Left renal pelvis (tissue), 4 donors: ENCODE data around the gene PPID. TPM values are rescaled to one million over a fixed set of nuclear protein-coding genes. Genes with fewer than 3 reads are reported as not detected.
A peak's percentile ranks its signal among the peaks of the same experiment; 100 is the strongest.
"Not testable (repeated sequence)": the region's sequence is repeated elsewhere in the genome, so short reads cannot be mapped to it uniquely, and the experiment has no call there.

Experiments used
- DNase-seq, 4 donors: peaks; one replicate each; pipeline ENCODE4 v3.0.0-alpha.2; 2013; ENCODE audit warnings: low read depth in 4 of 4, low spot score in 3 of 4
- polyA plus RNA-seq, 4 donors: library from polyadenylated mRNA; unstranded; fragments of 120-200 nt; gene quantifications; one replicate each; pipeline ENCODE4 v1.2.1, GENCODE V29; 2013; ENCODE audit not compliant: insufficient read length in 4 of 4

Gene PPID
- polyA plus RNA-seq, 4 donors: 42.9 to 87.2 (median 75.2) TPM

DNA sequence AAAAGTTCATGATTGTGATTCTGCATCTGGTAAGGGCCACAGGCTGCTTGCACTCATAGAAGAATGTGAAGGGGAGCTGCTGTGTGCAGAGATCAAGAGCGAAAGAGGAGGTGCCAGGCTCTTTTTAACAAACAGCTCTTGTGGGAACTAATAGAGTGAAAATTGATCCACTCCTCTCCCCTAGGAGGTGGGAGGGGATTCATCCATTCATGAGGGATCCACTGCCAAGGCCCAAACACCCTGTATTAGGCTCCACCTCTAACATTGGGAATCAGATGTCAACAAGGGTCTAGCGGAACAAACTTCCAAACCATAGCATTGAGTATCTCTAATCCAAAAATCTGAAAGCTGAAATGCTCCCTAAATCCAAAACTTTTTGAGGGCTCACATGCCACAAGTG, 16.4 kb upstream of the PPID start:
- DNase-seq: no peak

GRCh38 chr4:158738866-158739265, 15.7 kb upstream of the PPID start:
- DNase-seq: no peak

DNA sequence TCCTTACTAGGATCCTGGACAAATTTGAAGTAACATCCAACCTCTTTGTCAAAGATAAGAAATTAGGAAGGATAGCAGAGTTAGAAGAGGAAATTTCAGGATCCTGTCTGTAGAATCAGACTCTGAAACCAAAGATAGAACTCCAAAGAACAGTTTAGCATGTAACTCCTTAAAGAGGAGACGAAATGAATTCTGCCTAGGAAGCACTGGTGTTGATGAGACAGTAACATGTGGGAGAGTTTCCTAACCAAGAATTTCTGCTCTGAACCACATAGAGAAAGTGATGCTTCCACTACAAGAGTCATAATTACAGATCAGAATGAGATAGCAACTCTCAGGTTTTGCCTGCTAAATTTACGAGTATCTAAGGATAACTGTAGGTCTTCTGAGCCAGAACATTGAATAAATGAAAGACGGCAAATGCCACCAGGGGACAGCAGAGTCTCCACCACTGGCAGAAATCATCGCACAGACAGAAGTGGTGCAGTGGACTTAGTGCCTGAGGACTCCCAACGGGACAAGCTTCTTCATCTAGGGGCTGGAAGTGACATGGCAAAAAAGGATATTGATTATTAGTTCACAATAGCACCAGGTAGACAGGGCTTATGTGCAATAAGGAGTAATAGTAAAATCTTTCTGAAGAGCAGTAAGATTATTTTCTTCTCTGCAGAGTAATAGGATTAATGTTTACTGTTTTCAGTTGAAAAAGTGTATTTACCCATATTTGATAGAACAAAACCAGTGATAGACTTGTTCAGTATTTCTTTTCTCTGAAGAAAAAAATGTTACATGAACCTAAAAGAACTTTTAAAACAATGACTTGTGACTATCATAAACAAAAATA, 6.7 kb upstream of the PPID start:
- DNase-seq: peak in 1 of 4 donors; percentile 21

GRCh38 chr4:158728236-158728635, 5.0 kb upstream of the PPID start:
- no peak for DNase-seq

DNA sequence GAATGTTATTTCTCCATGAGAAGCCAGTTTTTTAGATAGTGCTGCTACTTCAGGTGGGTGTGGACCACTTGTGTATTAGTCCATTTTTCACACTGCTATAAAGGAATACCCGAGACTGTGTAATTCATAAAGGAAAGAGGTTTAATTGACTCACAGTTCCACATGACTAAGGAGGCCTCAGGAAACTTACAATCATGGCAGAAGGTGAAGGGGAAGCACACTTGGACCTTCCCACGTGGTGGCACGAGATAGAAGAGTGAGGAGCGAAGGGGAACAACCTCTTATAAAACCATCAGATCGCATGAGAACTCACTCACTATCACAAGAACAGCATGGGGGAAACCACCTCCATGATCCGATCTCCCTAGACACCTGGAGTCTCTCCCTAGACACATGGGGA, 3.4 kb upstream of the PPID start:
- DNase-seq: no peak

DNA sequence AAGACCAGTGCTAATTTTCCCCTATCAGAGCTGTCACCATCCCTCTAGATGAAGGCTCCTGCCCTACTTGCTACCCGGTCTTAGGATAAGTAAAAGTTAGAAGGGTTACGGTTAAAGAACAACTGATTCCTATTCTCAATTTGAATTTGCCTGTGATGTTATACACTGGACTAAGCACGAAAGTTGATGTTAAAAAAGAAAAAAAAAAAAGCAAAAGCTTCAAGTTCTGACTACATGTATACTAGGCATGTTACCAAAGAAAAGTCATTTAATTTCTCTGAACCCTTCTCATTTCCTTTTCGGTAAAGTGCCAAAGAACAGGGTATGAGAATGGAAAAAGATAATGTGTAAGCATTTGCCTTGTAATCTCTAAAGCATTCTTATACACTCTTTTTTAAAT, 1.4 kb upstream of the PPID start:
- DNase-seq: no peak

DNA sequence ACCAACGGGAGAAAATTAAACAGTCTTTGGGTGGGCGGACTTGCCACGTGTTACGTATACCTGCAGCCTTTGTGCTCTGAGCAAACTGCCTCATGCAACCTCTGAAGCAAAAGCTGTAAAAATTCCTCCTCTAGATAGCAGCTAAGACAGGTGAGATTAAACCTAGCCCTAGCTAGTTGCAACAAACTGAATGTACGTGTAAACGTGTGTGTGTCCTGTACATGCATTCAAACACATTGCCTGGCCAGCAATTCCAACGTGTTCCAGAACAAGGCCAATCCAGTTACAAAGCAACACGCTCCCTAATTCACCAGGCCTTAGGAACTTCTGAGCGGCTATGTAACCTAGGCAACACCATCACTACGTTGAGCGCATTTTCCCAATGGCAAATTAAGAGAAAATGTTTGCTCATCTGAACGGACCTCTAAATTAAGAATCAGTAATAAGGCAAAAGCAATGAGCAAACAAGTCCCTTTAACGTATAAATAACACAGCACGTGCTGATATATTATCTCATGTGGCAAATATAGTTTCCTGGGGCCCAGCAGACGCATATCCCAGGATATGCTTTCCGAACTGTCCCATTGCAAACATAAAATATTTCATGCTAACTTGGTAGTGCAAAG, 792 bp downstream of the PPID start:
- peak in 1 of 4 donors; percentile 16 for DNase-seq

GRCh38 chr4:158721680-158722079, 1.5 kb downstream of the PPID start:
- DNase-seq: no peak

GRCh38 chr4:158715802-158716201, 7.4 kb downstream of the PPID start:
- DNase-seq: no peak

- no peak for DNase-seq
These were observed 8.3 kb downstream of the PPID start for GRCh38 chr4:158714937-158715336.

DNA sequence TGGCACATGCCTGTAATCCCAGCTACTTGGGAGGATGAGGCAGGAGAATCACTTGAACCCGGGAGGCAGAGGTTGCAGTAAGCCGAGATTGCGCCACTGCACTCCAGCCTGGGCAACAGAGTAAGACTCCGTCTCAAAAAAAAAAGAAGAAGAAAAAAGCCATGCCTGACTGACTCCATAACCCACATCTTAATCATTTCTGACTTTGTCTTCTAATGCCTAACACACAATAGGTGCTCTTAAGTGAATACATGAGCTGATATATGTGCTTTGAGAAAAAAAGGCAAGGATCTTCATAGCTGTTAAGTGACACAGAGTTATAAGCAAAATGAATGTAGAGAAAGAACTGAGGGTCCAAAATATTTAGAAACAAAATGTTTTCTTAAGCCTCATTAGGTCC, 10.6 kb downstream of the PPID start:
- DNase-seq: not testable (repeated sequence)

DNA sequence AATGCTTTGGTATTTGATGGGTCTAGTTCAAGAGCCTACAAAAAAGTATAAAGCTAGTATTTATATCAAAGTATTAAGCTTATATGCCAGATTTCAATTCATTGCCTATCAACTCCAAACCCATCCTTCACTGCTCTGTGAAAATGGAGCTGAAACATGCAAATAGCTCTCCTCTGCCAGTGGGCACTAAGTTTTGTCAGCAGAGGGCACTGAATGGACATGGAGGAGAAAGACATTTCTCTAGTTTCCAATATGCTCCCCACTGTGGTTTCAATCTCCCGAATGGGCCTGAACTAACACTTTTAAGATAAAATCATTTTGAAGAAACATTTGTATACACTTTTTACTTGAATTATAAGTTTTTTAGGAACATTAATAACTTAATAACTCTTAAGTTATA, 12.4 kb downstream of the PPID start:
- peak in 1 of 4 donors; percentile 0 for DNase-seq

GRCh38 chr4:158704274-158704673, 18.9 kb downstream of the PPID start:
- DNase-seq: no peak

DNA sequence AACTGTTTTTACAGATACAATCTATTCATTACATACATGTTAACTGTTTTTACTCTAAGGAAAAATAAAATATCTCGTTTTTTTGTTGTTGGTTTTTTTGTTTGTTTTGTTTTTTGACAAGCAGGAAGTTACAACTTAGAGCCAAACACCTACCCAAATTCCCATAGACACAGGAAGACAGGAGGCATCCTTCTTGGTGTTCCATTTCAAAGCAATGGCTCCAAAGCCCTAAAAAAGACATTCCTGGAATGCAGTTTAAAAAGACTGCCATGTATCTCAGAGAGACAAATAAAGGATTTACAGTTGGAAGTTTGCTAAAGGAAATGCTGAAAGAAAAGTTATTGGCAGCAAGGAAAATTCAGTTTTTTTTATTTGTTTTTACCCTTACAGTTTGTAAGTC, 34.4 kb downstream of the PPID start:
- no peak for DNase-seq

- no peak for DNase-seq
These were observed 41.1 kb downstream of the PPID start for GRCh38 chr4:158682066-158682465.

- DNase-seq: no peak
These were observed 41.6 kb downstream of the PPID start for GRCh38 chr4:158681629-158682028.

- DNase-seq: no peak
These were observed 44.4 kb downstream of the PPID start for GRCh38 chr4:158678767-158679166.

DNA sequence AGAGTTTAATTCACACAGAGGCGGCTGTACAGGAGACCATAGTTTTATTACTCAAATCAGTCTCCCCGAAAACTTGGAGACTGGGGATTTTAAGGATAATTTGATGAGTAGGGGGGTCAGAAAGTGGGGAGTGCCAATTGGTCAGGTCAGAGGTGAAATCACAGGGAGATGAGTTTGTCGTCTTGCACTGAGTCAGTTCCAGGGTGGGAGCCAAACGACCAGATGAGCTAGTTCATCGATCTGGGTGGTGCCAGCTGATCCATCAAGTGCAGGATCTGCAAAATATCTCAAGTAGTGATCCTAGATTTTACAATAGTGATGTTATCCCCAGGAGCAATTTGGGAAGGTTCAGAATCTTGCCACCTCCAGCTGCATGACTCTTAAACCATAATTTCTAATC, 47.1 kb downstream of the PPID start:
- no peak for DNase-seq

GRCh38 chr4:158673633-158674032, 49.6 kb downstream of the PPID start:
- no peak for DNase-seq

DNA sequence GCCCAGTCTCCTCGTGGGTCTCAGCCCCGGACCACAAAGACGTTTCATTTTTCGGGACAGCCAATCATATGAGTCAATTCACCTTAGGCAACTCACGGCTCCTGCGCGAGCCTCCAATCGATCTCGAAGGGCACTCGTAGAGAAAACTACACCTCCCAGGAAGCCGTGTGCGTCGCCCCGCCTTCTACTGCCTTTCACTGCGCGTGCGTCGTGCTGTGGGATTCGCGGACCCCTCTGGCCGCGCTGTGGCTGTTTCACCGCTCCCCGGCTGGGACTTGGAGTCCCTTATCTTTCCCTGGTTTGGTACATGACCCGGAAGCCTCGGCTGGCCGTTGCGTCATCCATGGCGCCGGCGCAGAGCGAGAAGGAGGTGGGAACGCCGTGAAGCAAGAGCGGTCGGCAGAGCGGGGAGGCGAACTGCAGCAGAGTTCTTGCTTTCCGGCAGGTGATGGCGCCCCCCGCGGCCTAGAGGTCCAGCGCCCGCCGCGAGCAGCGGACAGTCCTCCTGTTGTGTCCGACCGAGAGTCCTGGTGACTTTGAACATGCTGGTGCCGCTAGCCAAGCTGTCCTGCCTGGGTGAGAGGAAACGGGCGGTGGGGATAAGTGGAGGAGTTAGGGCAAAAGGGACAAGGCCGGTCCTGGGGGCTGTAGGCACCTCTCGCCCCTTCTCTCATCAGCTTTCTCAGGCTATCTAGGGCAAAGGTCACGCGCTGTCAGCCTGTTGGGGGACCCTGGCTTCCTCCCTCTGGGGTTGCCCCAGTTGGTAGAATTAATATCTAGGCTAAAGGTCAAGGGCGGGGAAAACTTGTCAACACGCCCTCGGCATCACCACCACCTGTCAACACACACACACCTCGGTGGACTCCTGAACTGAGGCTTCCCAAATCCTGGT, 51.0 kb downstream of the PPID start, which contains the start of gene ETFDH:
Gene ETFDH, plus strand, starts transcription at position 382 of the 892 bp plus-strand sequence. Its CDS starts 161 bp downstream, at position 543.
- peak; percentile 97 to 98 (median 98) for DNase-seq

DNA sequence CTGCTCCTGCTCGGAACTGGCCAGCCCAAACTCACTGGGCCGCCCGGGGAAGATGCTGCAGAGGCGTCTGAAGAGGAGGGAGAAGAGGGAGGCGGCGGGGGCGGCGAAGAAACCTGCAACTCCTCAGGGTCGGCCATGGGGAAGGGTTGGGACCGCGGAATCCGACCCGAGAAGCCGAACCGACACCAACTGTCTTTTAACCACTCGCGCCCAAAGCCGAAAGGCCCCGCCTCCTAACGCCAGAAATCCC, 51.6 kb downstream of the PPID start, which contains the start of gene C4orf46:
Gene C4orf46, minus strand, starts transcription at position 223 of the 250 bp plus-strand sequence. Its CDS starts 86 bp downstream, at position 137.
- no peak for DNase-seq
